ENCODE results near the gene HSPBP1.

The HSPBP1 gene

DNA sequence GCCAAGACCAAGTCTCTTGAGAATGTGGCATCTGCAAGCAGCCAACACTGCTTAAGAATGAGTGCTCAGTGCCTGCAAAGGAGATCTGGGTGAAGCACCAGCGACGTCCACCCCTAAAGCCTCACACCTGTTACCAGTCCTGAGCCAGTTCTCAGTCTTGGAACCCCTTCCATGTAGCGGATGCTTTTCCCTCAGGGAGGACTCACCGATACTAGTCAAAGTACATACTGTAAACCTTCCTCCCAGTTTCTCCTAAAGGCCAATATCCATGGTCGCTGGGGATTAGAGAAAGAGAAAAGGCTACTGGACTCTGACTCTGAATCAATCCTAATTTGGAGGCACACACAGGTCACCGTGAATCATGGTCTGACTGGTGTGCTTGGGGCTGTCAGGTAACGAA lies 66.4 kb downstream of the HSPBP1 start (continued):
- TF ChIP-seq POU6F1 (CRISPR knock-in tag; IDR thresholded peaks at IDR 0.05; ENCODE audit: borderline replicate concordance, low read depth) (no peak), SNAI2 (CRISPR knock-in tag; IDR thresholded peaks at IDR 0.05) (no peak), ZFP3 (CRISPR knock-in tag; IDR thresholded peaks at IDR 0.05) (no peak), BACH2 (CRISPR knock-in tag; IDR thresholded peaks at IDR 0.05; ENCODE audit: borderline replicate concordance) (no peak), ZC3H10 (CRISPR knock-in tag; IDR thresholded peaks at IDR 0.05) (no peak), ZFP30 (CRISPR knock-in tag; IDR thresholded peaks at IDR 0.05) (no peak)
- TF ChIP-seq, protein P1, sequence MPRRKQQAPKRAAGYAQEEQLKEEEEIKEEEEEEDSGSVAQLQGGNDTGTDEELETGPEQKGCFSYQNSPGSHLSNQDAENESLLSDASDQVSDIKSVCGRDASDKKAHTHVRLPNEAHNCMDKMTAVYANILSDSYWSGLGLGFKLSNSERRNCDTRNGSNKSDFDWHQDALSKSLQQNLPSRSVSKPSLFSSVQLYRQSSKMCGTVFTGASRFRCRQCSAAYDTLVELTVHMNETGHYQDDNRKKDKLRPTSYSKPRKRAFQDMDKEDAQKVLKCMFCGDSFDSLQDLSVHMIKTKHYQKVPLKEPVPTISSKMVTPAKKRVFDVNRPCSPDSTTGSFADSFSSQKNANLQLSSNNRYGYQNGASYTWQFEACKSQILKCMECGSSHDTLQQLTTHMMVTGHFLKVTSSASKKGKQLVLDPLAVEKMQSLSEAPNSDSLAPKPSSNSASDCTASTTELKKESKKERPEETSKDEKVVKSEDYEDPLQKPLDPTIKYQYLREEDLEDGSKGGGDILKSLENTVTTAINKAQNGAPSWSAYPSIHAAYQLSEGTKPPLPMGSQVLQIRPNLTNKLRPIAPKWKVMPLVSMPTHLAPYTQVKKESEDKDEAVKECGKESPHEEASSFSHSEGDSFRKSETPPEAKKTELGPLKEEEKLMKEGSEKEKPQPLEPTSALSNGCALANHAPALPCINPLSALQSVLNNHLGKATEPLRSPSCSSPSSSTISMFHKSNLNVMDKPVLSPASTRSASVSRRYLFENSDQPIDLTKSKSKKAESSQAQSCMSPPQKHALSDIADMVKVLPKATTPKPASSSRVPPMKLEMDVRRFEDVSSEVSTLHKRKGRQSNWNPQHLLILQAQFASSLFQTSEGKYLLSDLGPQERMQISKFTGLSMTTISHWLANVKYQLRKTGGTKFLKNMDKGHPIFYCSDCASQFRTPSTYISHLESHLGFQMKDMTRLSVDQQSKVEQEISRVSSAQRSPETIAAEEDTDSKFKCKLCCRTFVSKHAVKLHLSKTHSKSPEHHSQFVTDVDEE (CRISPR knock-in tag; IDR thresholded peaks at IDR 0.05): no peak

DNA sequence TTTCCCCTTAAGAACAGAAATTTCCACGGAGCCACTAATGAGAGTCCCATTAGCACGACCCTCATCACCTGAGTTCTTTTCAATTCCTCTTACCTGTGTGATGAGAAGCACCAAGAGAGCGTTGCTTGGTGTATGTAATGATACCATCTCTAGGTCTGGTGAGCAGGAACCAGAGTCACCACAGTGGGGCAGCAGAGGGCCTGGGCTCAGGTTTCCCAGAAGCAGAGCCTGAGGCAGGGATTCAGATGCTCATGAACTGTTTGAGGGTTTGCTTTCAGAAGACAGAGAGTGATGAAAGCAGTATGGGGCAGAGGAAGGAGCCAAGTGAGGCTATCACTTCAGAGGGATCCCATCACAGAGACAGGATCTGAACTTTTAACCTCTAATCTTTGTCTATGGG lies 67.5 kb downstream of the HSPBP1 start:
- no peak for ATAC-seq
- TF ChIP-seq SNAI2 (CRISPR knock-in tag; IDR thresholded peaks at IDR 0.05): no peak
- TF ChIP-seq, protein P1 (CRISPR knock-in tag; IDR thresholded peaks at IDR 0.05): no peak
- no peak for TF ChIP-seq TCF4 (CRISPR knock-in tag; IDR thresholded peaks at IDR 0.05; ENCODE audit: borderline replicate concordance)
- no peak for TF ChIP-seq CSRNP3 (CRISPR knock-in tag; IDR thresholded peaks at IDR 0.05)
- TF ChIP-seq CSDC2 (CRISPR knock-in tag; IDR thresholded peaks at IDR 0.05): no peak

All from SK-N-SH treated with all-trans-retinoic acid at 6 μM for 48 hours (cell line).